Measurements from ENCODE around the gene PRM1. TPM values are rescaled to one million over a fixed set of nuclear protein-coding genes. Genes with fewer than 3 reads are reported as not detected.

The PRM1 gene
- not detected in 5 replicates for total RNA-seq (2022; extraction: Qiagen RNA extraction; ENCODE audit: low read depth)

DNA sequence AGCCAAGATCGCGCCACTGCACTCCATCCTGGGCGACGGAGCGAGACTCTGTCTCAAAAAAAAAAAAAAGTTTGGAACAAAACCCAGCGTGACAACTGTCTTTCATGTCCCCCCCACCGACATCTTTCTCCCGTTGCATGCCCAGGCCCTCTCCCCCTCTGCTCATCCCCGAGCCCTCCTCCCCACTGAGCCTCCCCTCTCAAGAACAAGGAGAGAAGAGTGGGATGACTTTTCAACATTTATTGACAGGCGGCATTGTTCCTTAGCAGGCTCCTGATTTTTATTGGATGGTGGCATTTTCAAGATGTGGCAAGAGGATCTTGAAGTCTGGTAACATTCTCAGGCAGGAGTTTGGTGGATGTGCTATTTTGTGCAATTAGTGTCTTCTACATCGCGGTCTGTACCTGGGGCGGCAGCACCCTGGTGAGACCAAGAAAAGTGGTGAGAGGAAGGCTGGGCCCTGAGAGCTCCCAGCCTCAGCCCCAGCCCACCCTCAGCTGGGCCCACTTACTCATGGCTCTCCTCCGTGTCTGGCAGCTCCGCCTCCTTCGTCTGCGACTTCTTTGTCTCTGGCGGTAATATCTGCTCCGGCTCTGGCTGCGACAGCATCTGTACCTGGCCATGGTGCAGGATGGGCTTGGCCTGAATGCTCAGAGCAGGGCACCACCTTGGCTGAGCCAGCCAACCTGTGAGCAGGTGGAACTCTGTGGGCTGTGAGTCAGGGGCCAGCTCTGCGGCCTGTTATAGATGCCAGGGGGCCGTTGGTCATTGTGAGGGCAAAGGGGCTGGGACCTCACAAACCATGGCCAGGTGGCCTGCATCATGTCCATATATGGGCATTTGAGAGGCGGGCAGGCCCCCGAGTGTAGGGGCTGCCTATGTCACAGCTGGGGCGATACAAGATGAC is at the start of gene PRM1:
PRM1 (minus strand) TSS at position 715 of the 907 bp plus-strand sequence; CDS start at position 623, 92 bp downstream.

GRCh38 chr16:11276143-11276895 is 4.8 kb downstream of the PRM1 start, which contains the start of gene PRM2:
Gene PRM2 (minus strand): TSS chr16:11276480. CDS start chr16:11276370, 110 bp downstream.

DNA sequence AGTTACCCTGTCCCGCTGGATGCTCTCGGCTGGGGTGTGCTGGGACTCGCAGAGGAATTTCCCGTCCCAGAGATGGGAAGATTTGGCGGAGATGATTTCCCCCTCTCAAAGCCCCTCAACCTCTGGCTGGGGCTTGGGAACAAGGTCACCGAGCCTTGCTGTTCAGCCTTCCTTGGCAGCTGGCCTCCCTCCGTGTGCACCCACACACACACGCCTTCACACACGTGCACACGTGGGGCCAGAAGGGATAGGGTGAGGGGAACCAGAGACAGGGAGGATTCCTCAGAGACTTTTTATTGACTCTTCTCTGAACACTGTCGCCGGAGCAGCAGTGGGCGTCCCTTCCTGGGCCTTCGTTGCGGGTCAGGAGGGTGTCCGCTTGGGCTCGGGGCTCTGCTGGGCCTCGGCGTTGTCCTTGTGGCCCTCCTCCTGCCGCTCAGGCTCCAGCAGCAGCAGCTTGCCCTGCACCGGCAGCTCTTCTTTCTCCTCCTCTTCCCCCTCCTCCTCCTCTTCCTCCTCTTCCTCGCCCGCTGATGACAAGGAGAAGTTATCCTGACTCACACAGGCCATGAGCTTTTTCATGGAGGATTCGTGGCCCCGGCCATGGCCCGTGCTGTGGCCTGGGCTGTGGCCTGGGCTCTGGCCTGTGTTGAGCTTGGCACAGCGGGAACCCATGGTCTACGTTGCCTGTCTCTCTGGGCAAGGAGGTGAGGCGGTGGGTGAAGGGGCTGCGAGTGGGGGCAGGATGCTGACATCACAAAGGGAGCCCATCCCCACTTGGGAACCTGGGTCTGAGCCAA is 8.0 kb downstream of the PRM1 start, which contains the start of gene PRM3:
PRM3 (minus strand) TSS at position 709 of the 800 bp plus-strand sequence; CDS start at position 675, 34 bp downstream.

DNA sequence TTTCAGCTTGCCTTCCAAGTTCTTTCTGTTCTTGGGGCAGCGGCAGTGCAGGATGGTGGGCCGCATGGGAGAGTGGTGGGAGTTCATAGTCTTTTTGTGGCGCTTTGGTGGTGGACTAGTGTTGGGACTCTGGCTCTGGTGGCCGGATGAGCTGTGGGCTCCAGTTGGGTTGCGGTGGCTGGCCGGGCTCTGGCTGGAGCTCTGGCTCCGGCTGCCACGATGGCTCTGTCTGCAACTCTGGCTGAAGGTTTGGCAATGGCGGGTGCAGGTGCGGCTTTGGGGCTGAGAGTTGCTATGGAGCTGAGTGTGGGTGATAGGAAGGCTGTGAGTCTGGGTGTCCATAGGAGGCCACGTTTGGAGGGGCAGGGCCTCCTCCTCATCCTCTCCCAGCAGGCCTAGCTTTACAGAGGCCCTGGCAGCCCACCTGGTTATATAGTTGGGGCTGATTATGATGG is 12.2 kb downstream of the PRM1 start, which contains the start of gene TNP2:
TNP2 (minus strand) TSS at position 405 of the 455 bp plus-strand sequence; CDS start at position 342, 63 bp downstream.

DNA sequence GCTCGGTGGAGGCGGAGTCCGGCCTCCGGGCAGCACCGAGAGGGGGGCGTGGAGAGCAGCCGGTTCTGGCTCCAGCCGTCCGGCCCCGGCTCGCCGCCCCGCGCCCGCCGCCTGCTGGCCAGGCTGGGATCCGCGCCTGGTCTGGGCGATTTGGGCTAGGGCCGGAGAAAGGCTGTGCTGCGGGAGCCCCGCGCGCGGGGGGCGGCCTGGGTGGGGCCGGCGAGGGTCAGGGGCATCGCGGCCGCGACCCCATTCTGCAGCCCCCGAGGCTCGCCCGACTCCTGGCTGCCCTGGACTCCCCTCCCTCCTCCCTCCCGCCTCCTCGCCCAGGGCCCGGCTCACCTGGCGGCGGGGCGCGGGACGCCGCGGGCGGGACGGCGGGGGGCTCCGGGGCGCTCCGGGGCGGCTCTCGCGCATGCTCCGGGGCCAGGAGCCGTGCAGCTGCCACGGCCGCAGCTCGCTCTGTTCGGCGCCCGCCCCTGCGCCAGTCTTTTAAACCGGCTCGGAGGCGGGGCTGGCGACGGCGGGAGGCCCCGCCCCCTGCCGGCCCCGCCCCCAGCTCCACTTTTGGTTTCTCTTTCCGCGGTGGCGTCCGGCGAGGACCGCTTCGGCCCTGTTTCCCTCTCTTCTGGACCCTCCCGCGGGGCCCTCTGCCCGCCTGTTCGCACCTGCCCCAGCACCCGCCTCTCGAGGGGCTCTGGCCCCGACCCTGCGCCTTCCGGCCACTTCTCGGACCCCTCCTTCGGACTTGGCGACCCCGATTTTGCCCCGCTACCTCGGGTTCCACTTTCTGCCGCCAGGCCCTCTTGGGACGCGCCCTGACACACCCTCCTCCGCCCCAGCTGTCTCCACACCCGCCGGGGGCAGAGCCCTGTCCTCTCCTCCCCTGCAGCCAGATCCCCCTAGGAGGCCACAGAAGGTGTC is 25.1 kb downstream of the PRM1 start, which contains the start of gene SOCS1:
SOCS1 (minus strand) TSS at position 468 of the 924 bp plus-strand sequence. CDS start 726 bp downstream, outside the sequence.

Other genes with a start within 250 kb of the PRM1 start
- 1.9 to 5.9 TPM (median 4.4 TPM) in 5 replicates for gene SOCS1, start 25.1 kb downstream of the PRM1 start, total RNA-seq (2022; extraction: Qiagen RNA extraction; ENCODE audit: low read depth)
- gene TNP2, start 12.0 kb downstream of the PRM1 start, total RNA-seq (2022; extraction: Qiagen RNA extraction; ENCODE audit: low read depth): not detected in 5 replicates
- gene PRM3, start 7.7 kb downstream of the PRM1 start, total RNA-seq (2022; extraction: Qiagen RNA extraction; ENCODE audit: low read depth): not detected in 5 replicates
- not detected in 5 replicates for gene PRM2, start 4.8 kb downstream of the PRM1 start, total RNA-seq (2022; extraction: Qiagen RNA extraction; ENCODE audit: low read depth)
- 21.3 to 37.1 TPM (median 33.3 TPM) in 5 replicates for gene RMI2, start 64.1 kb upstream of the PRM1 start, total RNA-seq (2022; extraction: Qiagen RNA extraction; ENCODE audit: low read depth)

All from A549 treated with ZK216348 at 1 μM for 4 hours (cell line).